HCT116 (cell line): ENCODE results near the gene CUEDC1.

ENCODE experiments used
- CTCF ChIP-seq, 3 experiments: fragments of 200-600 bp in 1 of 3; sonication (generic) in 1 of 3; IDR thresholded peaks in 2 of 3; conservative IDR thresholded peaks in 1 of 3; 2 replicates each; pipeline ENCODE4 v1.5.1; 2012 to 2017; ENCODE audit warnings: low read depth in 2 of 3, low read length in 2 of 3, antibody characterized with exemption in 1 of 3, borderline replicate concordance in 1 of 3, control low read depth in 1 of 3, mild to moderate bottlenecking in 1 of 3, mixed read lengths in 1 of 3, mixed run types in 1 of 3, moderate library complexity in 1 of 3; ENCODE audit not compliant: insufficient read depth in 1 of 3
- EZH2phosphoT487 ChIP-seq: fragments of 200-600 bp; IDR thresholded peaks from 2 replicates; pipeline ENCODE4 v1.6.1; 2018; ENCODE audit warnings: antibody characterized with exemption, borderline replicate concordance
- JUND ChIP-seq: IDR thresholded peaks from 2 replicates; pipeline ENCODE4 v1.6.1; 2012
- POLR2A ChIP-seq: IDR thresholded peaks from 2 replicates; pipeline ENCODE4 v1.7.0; 2011; ENCODE audit warnings: borderline replicate concordance; ENCODE audit not compliant: insufficient read depth, insufficient read length; ENCODE audit errors: extremely low read depth

GRCh38 chr17:57957120-57957850 is 2.1 kb upstream of the CUEDC1 start:
- TF ChIP-seq JUND (no peak), CTCF (IDR thresholded peaks at IDR 0.05 in 2 of 3, conservative IDR thresholded peaks at IDR 0.05 in 1 of 3; ENCODE audit: borderline replicate concordance in 1 of 3, insufficient read depth in 1 of 3, low read depth in 2 of 3, low read length in 2 of 3) (no peak), POLR2A (no peak), EZH2phosphoT487 (no peak)
